ENCODE data around the gene APBB2.

APBB2 gene

DNA sequence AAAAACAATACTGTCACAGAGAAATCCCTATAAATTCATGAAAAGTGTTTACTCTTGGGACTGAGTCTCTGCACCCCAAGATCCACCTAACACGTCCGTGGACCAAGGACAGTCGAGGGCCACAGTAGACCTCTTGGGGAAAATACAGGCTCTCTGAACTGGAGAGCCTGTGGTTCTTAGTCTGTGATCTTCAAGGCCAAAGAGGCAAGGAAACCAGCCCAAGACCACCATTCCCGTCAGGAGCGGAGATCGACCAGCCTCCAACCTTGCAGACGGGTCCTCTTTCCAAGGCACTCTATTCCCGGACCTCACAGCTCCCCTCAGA, 1.6 kb upstream of the APBB2 start:
- DNase-seq (ENCODE audit: low spot score) = no peak

DNA sequence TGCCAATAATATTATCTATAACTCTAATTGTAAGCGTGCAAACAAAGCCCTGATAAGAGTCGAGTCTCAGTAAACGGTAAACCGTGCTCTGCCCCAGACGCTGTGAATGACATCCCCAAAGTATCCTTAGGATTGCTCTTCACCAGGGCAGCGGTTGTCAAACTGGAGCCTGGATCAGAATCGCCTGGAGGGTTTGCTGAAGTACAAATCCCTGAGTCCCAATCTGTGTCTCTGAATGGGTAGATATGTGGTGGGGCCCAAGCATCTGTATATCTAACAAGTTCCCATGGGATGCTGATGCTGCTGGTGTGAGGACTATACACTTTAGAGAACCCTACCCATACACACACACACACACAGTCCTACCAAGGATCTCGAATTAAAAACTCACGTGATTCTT, 813 bp upstream of the APBB2 start:
- DNase-seq (ENCODE audit: low spot score) = no peak

DNA sequence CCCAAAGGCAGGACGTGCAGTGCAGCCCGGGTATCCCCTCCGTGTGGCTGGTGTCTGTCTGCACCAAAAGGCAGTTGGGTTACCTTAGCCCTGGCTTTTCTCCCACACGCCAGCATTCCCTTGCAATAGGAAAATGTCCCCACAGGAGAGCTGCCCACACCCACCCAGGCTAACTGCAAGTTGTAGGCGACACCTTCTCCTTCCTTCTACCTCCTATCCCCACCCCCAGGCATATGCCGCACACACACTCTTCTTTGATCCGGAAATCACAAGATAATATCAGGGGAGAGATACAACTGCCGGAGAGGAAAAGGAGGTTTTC, 444 bp upstream of the APBB2 start:
- no peak for DNase-seq (ENCODE audit: low spot score)

DNA sequence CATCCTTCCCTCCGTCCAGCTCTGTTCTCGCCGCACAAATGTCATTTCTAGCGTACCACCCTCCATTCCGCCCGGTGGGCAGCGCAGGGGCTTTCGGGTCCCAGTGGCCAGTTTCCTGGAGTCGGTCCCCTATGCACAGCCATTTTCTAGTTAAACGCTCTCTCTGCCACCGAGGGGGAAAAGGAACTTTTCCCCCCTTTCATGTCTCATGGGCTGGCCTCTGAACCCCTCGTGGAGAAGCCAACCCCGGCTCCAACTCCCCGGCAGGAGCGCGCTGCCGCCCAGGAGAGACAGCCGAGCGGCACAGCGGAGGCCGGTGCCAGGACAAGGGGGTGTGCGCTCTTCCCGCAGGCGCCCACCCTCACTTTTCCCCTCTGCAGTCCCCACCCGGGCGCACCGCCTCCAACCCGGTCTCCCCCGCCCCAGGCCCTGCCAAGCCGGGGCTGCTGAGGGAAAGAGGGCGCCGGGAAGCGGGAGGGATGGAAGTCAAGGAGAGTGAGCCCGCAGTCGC, 662 bp downstream of the APBB2 start:
- peak; percentile 30 for DNase-seq (ENCODE audit: low spot score)

DNA sequence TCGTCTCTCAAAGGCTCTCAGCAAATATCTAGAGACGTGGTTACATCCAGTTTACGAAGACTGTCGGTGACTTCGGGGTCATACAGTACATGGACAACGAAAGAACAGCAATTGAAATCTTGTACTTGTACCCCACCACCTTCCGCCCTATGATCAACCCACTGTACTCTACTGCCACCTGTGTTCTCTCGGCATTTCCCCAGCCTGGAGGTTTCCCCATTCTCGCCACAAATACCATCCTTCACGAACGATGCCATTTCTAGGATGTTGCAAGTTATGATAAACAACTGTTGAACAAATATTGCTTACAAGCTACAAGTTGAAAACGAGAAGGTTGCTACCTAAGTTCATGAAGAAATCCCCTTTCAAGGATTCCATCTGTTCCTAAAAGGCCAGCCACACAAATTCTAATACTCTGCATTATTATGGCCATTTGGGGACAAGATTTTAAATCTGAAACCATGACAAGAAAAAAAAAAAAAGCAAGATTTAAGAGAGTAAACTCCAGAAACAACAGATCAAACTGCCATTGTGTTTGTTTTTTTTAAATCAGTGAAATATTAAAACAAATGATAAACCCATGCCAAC, 1.6 kb downstream of the APBB2 start:
- DNase-seq (ENCODE audit: low spot score) = peak; percentile 79

DNA sequence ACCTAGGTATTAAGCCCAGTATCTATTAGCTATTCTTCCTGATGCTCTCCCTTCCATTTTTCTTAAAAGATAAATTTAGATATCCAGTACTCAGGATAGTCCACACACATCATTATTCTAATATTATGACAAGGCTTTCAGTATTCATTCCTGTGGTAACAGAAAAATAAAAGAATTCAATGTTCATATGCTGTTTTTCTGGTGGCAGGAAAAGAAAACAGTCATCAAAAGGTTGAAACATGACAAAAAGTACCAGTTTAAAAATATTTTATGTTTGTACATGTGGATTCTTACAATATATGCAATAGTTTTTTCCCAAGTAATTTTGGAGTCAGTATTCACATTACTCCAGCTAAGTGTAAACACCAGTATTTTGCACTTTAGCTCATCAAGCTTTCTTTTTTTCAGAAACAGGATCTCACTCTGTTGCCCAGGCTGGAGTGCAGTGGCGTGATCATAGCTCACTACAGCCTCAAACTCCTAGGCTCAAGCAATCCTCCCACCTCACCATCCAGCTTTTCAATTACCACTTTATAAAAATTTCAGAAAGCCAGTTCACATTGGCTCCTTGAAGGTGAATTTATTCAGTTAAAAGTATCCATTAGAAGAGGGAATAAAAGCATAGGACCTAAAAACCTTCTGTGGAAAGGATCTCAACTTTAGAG, 2.3 kb downstream of the APBB2 start:
- no peak for DNase-seq (ENCODE audit: low spot score)

DNA sequence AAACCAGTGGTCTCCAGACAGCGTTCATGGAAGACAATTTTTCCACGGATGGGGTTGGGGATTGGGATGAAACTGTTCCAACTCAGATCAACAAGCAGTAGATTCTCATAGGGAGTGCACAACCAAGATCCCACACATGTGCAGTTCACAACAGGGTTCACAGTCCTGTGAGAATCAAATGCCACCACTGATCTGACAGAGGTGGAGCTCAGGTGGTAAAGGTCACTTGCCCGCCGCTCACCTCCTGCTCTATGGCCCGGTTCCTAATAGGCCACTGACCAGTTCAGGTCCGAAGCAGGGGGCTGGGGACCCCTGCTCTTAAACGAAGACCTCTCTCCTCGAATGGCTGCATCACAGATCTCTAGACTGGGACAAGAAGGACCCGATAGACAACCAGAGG, 4.4 kb downstream of the APBB2 start:
- no peak for DNase-seq (ENCODE audit: low spot score)

DNA sequence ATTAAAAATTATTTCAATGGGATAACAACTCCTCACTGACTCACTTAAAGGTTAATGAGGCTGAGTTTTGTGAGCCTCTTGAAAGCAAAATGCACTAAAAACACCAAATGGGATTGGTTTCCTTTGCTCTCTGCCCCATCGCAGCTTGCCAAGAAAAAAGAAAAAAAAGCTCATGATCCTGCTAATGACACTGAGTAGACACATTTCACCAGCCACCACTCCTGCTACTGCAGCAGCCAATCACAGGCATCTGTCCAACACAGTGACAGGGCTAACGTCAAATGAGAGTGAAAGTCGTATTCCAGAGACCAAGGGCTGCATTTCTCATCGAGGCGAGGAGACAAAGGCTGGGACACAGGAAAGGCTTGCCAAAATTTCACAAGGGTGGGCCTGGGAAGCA, 5.2 kb downstream of the APBB2 start:
- DNase-seq (ENCODE audit: low spot score) = peak; percentile 21

DNA sequence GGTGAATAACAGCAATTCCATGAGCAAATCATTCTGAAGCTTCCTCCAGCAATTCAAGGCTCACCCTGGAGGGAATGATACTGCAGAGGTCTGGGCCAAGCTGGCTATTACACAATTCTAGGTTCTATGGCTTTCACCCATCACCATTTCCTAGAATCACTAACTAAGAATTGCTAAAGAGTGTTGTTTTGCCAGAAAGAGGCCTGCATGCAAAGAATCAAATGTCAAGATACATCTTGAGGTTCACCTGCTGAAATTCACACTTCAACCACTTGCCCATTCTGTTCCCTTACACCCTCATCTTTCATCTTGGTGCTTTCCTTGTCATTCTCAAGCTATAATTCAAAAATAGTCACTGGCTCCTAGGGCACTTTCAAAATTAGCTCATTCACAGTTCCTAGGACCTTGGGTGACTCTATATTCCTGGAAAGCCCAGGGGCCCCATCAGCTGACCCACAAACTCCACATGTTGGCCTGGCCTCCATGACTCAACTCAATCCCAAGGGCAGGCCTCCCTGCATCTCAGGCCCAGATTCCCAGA, 7.0 kb downstream of the APBB2 start:
- no peak for DNase-seq (ENCODE audit: low spot score)

DNA sequence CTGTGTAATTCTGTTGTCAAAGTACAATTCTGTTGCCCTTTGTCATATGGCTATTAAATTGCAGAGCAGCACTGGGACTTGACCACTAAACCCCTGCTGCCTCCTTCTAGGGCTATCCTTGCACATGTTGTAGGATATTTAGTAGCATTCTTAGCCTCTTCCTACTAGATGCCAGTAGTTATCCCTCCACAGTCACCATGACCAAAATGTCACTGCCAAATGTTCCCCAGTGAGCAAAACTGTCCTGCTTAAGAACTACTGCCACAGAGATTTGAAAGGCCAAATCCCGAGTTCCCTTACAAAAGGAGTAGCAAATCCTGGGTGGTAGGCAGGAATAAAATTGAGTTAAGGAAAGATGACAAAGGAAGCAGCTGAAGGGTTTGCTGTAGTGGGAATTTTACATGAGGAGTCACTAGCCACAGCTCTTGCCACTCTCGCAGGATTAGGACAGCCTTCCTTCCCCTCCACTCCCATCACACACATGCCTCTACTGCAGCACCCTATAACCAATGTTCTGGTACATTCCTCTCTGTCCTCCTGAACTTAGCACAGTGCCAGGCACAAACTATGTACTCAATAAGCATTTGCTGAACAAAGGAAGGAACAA, 8.4 kb downstream of the APBB2 start:
- no peak for DNase-seq (ENCODE audit: low spot score)

DNA sequence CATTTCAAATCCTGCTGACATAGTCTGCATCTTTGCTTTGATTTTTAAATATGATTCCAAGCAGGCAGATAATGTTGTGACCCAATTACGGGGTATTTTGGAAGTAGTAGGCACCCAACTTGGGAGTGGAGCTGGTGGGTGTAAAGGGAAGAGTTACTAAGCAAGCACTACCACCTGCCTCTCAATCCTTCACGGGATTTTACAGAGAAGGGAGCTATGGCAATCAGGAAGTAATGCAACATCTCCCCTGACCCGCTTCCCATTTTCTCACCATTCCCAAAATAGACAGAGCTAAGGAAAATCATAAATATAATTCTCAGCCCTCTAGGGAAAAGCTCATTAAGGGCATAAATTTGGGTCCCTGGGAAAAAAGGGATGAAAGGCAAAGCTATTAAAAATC, 9.2 kb downstream of the APBB2 start:
- DNase-seq (ENCODE audit: low spot score) = no peak

DNA sequence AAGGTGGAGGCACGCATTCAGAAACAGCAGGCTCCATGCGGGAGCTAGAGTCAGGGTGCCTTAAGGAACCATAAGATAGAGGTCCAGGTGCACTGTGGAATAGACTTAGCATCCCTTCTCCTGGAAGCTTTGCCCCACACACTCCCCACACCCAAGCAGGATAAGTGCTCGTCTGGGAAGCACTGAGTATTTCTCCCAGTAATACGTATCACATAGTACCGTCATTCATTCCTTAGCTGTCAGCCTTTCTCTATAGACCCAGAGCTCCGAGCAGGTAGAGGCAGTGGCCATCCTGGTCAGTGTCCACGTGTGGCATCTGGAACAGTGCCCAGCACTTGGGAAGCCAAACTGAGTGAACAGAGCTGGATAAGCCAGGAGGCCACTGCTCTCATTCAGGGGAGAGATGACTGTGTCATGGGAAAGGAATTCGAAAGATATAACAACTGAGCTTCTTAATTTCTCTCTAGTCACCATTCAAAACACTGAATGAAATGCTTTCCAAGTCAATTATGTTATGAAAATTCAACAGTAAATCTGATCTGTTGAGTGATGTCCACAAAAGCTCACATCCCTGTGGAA, 9.9 kb downstream of the APBB2 start:
- no peak for DNase-seq (ENCODE audit: low spot score)

DNA sequence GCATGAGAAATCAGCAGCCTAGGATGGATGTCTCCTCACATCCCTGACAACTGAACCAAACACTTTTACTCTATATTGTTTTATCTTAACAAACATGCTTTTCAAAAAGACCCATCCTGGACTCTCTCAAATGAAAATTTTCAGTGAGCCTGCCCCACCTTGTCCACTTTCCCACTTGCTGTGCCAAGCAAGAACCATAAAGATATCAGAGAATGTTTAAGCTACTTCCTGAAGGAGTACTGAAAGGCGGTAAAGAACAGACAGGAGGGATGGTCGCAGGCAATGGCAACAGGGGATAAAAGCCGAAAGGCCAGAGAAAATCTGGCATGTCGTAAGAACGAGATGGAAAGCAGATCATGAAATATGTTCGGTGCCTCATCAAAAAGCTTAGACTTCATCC, 10.5 kb downstream of the APBB2 start:
- DNase-seq (ENCODE audit: low spot score) = no peak

DNA sequence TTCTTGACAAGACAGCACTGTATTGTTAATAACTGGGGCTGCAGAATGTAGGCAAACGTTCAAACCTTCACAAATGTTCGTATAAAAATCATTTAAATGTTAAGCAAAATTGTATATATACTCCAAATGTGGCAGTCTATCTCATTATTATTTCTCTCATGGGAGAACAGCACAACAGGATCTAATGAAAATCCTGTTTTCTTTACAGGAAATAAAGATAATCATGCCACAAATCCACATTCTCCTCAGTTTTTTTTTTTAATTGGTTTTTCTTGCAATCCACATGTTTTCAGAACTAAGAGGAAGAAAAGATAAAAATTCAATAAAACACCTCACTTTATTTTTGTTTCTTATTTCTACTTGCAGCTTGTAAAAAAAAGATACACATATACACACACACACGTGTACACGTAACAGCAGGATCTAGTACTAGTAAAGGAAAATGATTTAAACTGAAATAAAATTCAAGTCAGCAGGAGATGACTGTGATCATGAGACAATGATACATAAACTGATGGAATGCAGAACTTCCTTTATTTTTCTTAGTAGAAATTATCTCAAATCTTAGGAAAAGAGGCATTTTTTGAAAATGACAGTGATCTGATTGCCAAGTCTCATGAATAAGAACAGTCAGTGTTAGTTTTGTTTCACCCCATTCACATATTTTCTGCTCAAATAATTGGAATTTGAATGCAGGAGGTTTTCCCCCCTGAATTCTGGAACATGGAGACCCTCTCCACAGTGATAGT, 11.3 kb downstream of the APBB2 start:
- no peak for DNase-seq (ENCODE audit: low spot score)

DNA sequence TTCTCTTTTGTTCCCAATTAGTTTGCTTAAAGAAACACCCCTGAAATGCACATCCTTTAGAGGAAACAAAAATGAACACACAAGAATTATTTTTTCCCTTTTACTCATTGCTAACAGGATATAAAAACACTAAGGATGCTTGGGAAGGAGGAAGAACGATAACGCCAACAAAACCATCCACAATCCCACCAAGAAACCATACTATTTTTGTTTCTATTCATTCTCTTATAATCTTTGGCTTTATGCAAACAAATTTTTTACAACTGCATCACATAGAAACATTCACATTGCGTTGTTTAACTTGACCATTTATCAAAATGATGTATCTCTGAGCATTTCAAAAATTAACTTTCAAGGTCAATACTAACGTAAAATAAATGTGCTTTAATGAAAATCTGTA, 12.0 kb downstream of the APBB2 start:
- no peak for DNase-seq (ENCODE audit: low spot score)

DNA sequence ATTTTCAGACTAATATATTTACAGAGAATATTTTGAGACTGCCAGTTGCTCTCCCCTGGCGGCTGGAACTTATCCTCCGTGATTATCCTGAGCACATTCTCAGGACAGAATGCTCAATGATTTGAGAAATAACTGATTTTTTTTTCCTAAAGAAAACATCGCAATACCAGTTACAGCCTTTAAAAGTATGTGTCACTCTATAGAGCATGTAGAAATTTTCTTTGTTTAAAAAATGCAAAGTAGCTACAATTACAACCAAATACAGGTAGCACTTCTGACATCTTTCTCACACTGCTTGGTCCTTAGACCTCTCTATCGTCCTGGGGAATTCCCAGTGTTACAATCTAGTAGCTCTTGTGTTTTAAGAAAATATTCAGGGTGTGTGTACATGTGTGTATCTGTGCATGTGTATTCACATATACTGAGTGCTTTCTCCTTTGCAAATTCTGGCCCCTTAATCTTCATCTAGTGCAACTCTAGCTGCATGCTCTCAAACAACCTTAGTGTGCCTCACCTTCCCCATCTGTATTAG, 13.8 kb downstream of the APBB2 start:
- DNase-seq (ENCODE audit: low spot score) = no peak

DNA sequence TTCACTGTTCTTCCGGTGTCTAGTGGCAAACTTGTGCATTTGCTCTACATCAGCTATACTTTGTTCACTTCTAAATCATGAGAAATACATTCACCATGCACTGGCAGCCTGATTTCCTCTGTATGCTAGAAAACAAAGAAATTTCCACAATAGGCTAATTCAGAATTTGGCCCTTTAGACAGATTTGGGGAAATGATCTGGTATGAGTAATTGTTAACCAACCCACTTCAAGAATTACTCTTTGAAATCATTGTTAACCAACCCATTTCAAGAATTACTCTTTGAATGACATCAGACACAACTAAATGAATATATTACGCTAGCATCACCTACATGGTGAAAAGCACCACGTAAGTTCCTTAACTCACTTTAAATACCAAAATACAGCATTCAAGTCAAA, 14.6 kb downstream of the APBB2 start:
- no peak for DNase-seq (ENCODE audit: low spot score)

DNA sequence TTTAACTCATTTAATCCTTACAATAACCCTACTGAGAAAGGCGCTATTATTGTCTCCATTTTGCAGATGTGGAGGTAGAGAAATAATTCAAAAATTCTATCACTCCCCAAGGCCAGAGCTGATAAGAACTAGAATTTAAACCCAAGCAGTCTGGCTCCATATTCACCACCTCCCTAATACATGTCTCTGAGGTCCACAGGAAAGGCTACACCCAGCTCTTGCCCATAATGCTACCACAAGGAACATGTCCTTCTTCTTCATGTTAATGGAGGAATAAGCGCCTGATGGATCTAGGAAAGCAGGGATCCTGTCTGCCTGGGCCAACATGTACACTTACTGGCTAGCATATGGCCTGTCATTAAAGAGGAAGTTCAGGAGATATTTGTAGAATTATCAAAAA, 16.3 kb downstream of the APBB2 start:
- DNase-seq (ENCODE audit: low spot score) = no peak

DNA sequence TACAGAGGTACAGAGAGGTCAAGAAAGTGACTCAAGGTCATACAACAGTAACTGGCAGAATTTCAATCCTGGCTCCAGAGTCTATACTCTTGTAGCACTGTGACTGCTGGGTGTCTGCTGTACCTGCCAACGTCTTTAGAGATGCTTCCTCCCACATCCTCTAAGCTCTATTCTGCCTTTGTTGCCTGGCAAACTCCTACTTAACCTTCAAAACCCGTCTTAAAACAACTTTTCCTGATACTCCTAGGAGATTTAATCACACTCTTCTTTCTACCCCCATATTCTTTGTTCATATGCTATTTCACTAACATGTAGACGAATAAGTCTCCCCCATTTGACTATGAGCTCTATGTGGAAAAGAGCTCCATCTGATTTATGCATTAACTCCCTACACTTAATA, 16.8 kb downstream of the APBB2 start:
- DNase-seq (ENCODE audit: low spot score) = no peak

DNA sequence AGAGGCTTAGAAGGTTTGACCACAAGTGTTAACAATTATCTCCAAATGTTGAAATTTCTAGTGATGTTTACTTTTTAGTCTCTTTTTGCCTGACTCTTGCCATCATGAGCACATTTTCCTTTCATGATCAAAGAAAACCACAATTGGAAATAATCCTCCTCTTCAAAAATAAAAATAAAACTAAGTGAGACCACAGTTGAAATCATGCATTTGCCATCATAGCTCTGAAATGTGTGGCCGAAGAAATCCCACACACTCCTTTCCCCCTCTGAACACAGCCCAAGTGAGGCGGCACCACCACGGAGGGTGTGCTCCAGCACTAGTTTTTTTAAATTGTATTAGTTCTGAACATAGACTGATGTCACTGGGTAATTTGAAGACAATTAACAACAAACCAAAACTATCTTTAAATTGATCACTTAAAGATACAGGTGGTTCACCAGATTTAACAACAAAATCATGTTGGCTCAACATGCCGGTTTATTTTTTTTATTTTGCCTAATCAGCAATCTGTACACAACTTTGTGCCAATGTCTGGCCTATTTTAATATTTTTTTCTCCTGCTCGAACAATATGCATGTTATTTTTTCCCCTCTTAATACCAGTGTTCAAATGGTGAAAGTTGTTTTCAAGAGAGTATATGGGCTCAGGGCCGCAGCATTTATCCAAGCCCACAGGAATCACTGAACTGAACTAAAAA, 17.6 kb downstream of the APBB2 start:
- no peak for DNase-seq (ENCODE audit: low spot score)

DNA sequence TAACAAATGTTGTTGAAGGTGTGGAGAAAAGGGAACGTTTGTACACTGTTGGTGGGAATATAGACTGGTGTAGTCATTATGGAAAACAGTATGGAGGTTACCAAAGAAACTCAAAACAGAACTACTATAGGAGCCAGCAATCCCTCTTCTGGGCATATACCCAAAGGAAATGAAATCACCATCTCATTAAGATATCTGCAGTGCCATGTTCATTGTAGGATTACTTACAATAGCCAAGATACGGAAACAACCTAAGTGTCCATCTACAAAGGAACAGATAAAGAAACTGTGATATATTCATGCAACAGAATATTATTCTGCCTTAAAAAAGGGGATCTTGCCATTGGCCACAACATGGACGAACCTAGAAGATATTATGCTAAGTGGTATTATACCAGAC, 22.2 kb downstream of the APBB2 start:
- no peak for DNase-seq (ENCODE audit: low spot score)

DNA sequence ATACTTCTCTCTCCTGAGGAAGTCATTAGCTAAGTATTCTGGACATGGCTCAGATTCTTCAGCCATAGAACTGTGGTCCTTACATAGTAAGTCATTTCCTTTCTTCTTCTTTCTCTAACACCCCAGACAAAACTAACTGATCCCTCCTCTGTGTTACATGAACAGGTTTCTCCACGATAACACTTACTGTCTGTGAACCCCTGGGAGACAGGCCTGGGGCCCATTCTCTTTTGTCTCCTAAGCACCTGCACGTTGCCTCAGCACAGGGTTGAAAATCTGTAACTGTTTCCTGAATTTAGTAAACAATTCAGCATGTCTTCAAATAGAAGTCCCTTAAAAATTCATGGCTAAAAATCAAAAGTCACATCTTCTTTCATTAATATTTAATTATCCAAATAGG, 24.7 kb downstream of the APBB2 start:
- no peak for DNase-seq (ENCODE audit: low spot score)
